ENCODE results near the gene E4F1. TPM values are rescaled to one million over a fixed set of nuclear protein-coding genes. Genes with fewer than 3 reads are reported as not detected.

The E4F1 gene
- 49.0 and 57.7 TPM in 2 replicates for total RNA-seq (2014; rRNA removed)
- percentile 57 among the genes with signal in this experiment for Bru-seq, nascent RNA
- BruChase-seq, experiment 1, labeled RNA remaining after a 6-hour chase: percentile 70 among the genes with signal in this experiment
- BruChase-seq, experiment 2, labeled RNA remaining after a 2-hour chase: percentile 67 among the genes with signal in this experiment
- long read RNA-seq, transcript E4F1-201 (14 exons, 2,573 nt): major isoform, 52 of 140 reads
- long read RNA-seq, partial matches to known transcripts: 15 of 140 reads
- long read RNA-seq, other reads (novel, unspliced or antisense): 72 of 140 reads

- no TSS peak for BruUV-seq (replicated peaks)
Measured at GRCh38 chr16:2223221-2223941, at the start of gene E4F1. TSS of gene E4F1 (plus strand) at chr16:2223591. CDS start at chr16:2223614, 23 bp downstream.

GRCh38 chr16:2173916-2174315, 49.5 kb upstream of the E4F1 start:
- Histone ChIP-seq H3K27ac (ENCODE audit: low read length) (no peak overlapping the region), H3K9me2 (replicated peaks; ENCODE audit: low read length) (no peaks in the 10 kb centered on the region), H4K20me1 (ENCODE audit: low read length) (no peaks in the 10 kb centered on the region), H3F3A (ENCODE audit: low read length, unreplicated experiment) (no peaks in the 10 kb centered on the region), H3K9me3 (ENCODE audit: low read length) (no peaks in the 10 kb centered on the region), H3K4me2 (ENCODE audit: low read length) (no peak overlapping the region), H3K27me3 (ENCODE audit: low read length) (no peaks in the 10 kb centered on the region), H3K4me3 (ENCODE audit: low read length) (no peak overlapping the region), H3K36me3 (ENCODE audit: low read depth, low read length) (no peaks in the 10 kb centered on the region), H2AFZ (ENCODE audit: low read length) (no peak overlapping the region), H3K79me2 (ENCODE audit: low read length) (no peaks in the 10 kb centered on the region), H3K9ac (ENCODE audit: low read length) (no peak overlapping the region), H3K4me1 (ENCODE audit: insufficient read depth, low read length) (no peaks in the 10 kb centered on the region)
- BruUV-seq (replicated peaks): no TSS peak
- ChIA-PET CTCF (no interaction called here), POLR2A (ENCODE audit: unreplicated experiment) (no interaction called here)
- ATAC-seq: no peak
- no peak for DNase-seq
- TF ChIP-seq CTCF (conservative IDR thresholded peaks at IDR 0.05; ENCODE audit: low read depth, low read length) (no peak), EZH2 (IDR thresholded peaks at IDR 0.05; ENCODE audit: low read length, unreplicated experiment) (no peak), EZH2phosphoT487 (IDR thresholded peaks at IDR 0.05; ENCODE audit: borderline replicate concordance, low read length) (no peak)
- intact Hi-C loops (cut with micrococcal nuclease): no loop called here

More at GRCh38 chr16:2223221-2223941, at the start of gene E4F1:
- H3K4me2 ChIP-seq (ENCODE audit: low read length): peak within 1 kb of the TSS; percentile 93
- ChIA-PET POLR2A (ENCODE audit: unreplicated experiment) (no interaction called here), CTCF (interaction anchor here (1.4 kb wide), 1 partner anchor 28 kb away, joined by 7 read pairs; the partner anchor contains the start of gene ECI1)
- peaks cover 12% of the 10 kb centered on the region for H3K4me1 ChIP-seq (ENCODE audit: insufficient read depth, low read length)
- H3K9me3 ChIP-seq (ENCODE audit: low read length): no peaks in the 10 kb centered on the region
- intact Hi-C loops (cut with micrococcal nuclease): no loop called here
- TF ChIP-seq EZH2phosphoT487 (IDR thresholded peaks at IDR 0.05; ENCODE audit: borderline replicate concordance, low read length) (no peak), CTCF (conservative IDR thresholded peaks at IDR 0.05; ENCODE audit: low read depth, low read length) (no peak), EZH2 (IDR thresholded peaks at IDR 0.05; ENCODE audit: low read length, unreplicated experiment) (no peak)
- no peaks in the 10 kb centered on the region for H3K27me3 ChIP-seq (ENCODE audit: low read length)
- H3K27ac ChIP-seq (ENCODE audit: low read length): peak within 1 kb of the TSS; percentile 45
- no peaks in the 10 kb centered on the region; the same call in 1 of the 2 replicates for H3K36me3 ChIP-seq (ENCODE audit: low read depth, low read length)
- ATAC-seq (peak; percentile 94), DNase-seq (peak; percentile 97)
- no peaks in the 10 kb centered on the region for H3F3A ChIP-seq (ENCODE audit: low read length, unreplicated experiment)
- H3K4me3 ChIP-seq (ENCODE audit: low read length): peak within 1 kb of the TSS; percentile 96
- H3K9ac ChIP-seq (ENCODE audit: low read length): peak within 1 kb of the TSS; percentile 97
- H3K79me2 ChIP-seq (ENCODE audit: low read length): peaks cover 49% of the 10 kb centered on the region
- H4K20me1 ChIP-seq (ENCODE audit: low read length): peaks cover 9% of the 10 kb centered on the region; the same call in 1 of the 2 replicates
- peak within 1 kb of the TSS; percentile 74 for H2AFZ ChIP-seq (ENCODE audit: low read length)
- H3K9me2 ChIP-seq (replicated peaks; ENCODE audit: low read length): no peaks in the 10 kb centered on the region
